ELR (cell line): ENCODE measurements around the gene MEX3D.

Source experiments
- DNase-seq: peaks from one replicate; pipeline ENCODE4 v3.0.0-alpha.2; 2015; ENCODE audit warnings: low read depth

MEX3D gene

DNA sequence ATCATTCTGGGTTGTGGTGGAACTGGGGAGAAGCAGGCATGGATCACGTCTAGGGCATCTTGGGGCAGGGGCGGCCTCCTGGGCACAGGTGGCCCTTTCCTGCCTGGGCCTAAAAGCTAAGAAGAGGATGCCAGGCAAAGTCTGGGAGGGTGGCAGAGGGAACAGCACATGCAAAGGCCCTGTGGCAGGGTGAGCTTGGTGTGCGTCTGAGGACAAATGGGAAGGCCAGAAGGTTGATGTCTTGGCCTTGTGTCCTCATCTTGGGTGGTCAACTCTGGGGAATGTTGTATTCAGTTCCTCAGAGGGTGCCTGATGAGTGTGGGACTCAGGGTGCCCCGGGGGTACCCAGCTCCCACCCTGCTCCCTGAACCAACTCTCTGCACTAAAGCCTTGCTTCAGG is 49.7 kb downstream of the MEX3D start:
- no peak for DNase-seq

GRCh38 chr19:1516395-1516753 is 51.8 kb downstream of the MEX3D start:
- peak; percentile 27 for DNase-seq

GRCh38 chr19:1514986-1515721 is 53.0 kb downstream of the MEX3D start:
- no peak for DNase-seq

DNA sequence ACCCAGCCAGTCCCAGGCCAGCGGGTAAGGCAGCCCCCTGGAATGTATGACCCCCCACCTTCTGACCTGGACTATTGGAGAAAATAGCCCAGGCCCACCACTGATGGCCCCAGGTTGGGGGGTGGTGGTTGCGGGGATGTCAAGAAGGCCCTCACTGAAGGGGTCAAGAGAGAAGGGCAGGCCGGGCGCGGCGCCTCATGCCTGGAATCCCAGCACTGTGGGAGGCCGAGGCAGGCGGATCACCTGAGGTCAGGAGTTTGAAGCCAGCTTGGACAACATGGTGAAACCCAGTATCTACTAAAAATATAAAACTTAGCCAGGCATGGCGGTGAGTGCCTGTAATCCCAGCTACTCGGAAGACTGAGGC is 53.8 kb downstream of the MEX3D start:
- no peak for DNase-seq

GRCh38 chr19:1513499-1514294 is 54.4 kb downstream of the MEX3D start:
- DNase-seq = peak; percentile 59

DNA sequence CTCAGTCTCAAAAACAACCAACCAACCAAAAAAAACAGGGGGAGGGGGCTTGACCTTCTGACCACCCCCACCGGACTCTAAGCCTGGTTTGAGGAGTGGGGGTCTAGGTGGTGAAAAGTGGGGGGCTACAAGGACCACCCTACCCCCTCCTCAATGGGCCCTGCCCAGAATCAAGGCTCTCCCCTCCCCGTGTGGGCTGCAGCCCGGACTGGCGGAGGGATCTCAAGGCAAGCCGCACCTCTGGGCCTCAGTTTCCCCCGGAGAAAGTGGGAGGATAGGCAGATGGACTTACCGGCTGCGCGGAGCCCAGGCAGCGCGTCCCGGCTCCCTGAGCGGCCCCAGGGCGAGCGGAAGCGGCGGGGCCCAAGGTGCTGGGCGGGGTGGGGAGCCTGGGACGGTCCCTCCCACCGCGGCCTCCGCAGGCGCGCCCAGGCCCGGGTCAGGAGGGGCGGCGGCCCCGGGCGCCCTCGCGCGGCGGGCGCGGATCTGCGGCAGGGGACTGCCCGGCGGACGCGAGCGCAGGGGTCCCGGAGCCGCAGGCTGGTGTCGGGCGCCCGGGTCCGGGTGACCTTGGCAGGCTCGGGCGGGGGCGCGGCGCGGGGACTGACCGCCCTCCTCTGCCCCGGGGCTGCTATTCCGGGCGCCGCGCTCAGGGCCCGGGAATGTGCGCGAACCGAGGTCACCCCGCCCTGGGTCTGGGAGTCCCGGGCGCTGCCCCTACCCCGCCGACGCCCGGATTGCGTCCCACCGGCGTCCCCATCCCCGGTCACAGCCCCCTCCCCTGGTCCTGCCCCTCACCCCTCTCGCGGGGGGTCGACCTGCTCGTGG is 55.2 kb downstream of the MEX3D start, which contains the start of gene ADAMTSL5:
ADAMTSL5 (minus strand) TSS at position 349 of the 828 bp plus-strand sequence. CDS start 2,076 bp downstream, outside the sequence.
- DNase-seq = peak; percentile 81

GRCh38 chr19:1511318-1512317 is 56.5 kb downstream of the MEX3D start:
- no peak for DNase-seq

DNA sequence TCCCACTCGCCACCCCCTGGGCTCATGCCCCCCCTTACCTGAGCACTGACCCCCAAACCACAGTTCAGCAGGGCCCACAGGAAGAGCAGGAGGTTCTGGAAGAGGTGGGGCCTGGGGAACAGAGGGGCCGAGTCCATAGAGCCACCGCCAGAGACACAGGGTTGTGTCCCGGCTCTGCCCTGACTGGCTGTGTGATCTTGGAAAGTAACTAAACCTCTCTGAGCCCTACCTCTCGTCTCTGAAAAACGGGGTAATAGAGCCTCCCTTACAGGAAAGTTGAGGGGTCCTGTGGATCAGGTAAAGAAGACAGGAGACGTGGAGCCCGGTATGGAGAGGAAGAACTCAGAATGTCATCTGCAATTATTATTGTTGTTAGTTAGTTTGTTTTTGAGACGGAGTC is 57.3 kb downstream of the MEX3D start:
- no peak for DNase-seq

- no peak for DNase-seq
These were observed 57.7 kb downstream of the MEX3D start for GRCh38 chr19:1510442-1510806.

DNA sequence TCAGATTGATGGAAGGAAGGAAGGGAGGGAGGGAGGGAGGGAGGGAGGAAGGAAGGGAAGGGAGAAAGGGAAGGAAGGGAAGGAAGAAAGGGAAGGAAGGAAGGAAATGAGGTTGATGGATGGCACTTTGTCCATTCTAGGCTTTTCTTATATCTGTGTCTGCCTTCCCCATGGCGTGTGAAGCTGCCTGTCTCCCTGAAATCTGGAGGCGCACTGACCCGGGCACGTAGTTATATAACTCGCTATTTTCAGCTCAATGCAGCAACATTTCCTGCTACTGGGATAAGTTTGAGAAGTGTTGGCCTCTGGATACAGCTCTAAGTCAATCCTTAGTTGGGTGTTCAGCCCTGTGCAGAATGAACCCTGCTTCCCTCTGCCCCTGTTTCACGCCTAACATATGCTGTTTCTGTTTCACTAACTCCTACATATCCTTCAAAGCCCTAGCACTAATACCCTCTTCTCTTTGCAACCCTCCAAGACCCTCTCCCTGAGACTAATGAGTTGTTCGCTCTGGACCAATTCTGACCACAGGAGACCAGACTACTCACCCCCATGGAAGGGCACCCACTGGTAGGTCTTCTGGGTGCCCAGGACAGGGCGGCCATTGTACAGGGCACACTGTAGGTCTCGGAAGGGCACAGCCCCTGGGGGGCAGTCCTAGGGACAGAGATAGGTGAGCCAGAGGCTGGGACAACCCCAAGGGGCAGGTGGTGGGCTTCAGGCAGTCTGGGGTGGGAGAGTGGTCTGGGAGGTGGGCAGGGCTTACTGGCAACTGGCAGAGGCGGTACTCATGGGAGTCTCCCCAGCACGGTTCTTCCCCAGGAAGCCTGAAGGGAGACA is 58.3 kb downstream of the MEX3D start:
- DNase-seq = no peak

- DNase-seq = no peak
These were observed 59.6 kb downstream of the MEX3D start for GRCh38 chr19:1508507-1508856.

- DNase-seq = peak; percentile 94
These were observed 60.2 kb downstream of the MEX3D start for GRCh38 chr19:1507763-1508506.

DNA sequence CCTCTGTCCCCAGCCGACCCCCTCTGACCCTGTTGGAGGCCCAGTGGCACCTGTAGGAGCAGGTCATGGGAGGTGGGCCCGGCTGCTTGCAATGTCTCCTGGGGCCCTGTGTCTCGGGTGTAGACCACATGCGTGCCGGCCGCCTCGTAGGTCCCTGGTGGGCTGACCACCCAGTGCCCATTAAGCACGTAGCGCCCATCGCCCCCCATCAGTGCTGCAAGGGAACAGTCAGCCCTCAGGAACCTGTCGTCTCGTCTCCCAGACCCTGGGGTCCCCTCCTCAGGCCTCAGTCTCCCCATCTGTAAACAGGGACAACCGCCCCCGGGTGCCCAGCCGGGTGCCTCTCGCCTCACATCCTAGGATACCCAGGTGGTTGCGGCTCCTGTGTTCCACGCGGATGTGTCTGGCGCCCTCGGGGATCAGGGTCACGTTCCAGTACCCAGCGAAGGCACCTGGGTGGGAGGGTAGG is 60.9 kb downstream of the MEX3D start:
- no peak for DNase-seq

- no peak for DNase-seq
These were observed 61.9 kb downstream of the MEX3D start for GRCh38 chr19:1505991-1506881.

DNA sequence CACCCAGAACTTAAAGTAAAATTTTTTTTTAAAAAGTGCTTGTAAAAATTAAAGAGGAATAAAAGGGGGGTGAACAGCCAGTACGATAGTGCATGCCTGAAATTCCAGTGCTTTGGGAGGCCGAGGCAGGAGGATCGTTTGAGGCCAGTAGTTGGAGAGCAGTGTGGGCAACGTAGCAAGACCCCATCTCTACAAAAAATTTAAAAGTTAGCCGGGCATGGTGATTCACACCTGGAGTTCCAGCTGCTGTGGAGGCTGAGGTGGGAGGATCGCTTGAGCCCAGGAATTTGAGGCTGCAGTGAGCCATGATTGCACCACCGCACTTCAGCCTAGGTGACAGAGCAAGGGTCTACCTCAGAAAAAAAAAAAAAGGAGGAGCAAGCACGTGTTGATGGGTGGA is 63.1 kb downstream of the MEX3D start:
- no peak for DNase-seq
